ENCODE measurements around the gene ABRACL. TPM values are rescaled to one million over a fixed set of nuclear protein-coding genes. Genes with fewer than 3 reads are reported as not detected.
A peak's percentile ranks its signal among the peaks of the same experiment; 100 is the strongest.

Gene ABRACL
- total and polyA plus RNA-seq, 11 donors: 3.2 to 26.3 (median 8.1) TPM

DNA sequence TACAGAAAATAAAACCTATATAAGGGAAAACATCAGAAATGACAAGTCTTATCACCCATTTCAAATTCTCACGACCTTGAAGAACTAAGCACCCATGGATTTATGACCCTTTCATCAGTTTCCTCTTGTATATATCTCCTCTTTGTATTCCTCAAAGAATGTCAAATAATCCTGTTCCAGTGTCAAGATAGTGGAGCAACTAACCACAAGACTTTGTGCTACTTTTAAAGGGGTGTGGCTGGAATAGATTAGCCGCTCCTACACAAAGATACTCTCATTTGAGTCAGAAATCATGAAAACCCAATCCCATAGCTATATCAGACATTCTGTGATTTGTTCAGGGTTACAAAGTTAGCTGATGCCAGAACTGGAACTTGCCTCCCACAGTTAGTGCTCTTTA lies 47.1 kb upstream of the ABRACL start:
- no peak for DNase-seq
- no peaks in the 10 kb centered on the region for H3K36me3 ChIP-seq
- TF ChIP-seq, protein P1, sequence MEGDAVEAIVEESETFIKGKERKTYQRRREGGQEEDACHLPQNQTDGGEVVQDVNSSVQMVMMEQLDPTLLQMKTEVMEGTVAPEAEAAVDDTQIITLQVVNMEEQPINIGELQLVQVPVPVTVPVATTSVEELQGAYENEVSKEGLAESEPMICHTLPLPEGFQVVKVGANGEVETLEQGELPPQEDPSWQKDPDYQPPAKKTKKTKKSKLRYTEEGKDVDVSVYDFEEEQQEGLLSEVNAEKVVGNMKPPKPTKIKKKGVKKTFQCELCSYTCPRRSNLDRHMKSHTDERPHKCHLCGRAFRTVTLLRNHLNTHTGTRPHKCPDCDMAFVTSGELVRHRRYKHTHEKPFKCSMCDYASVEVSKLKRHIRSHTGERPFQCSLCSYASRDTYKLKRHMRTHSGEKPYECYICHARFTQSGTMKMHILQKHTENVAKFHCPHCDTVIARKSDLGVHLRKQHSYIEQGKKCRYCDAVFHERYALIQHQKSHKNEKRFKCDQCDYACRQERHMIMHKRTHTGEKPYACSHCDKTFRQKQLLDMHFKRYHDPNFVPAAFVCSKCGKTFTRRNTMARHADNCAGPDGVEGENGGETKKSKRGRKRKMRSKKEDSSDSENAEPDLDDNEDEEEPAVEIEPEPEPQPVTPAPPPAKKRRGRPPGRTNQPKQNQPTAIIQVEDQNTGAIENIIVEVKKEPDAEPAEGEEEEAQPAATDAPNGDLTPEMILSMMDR (IDR thresholded peaks at IDR 0.05): no peak
- no peak for TF ChIP-seq POLR2A (IDR thresholded peaks at IDR 0.05)
- ATAC-seq: no peak
- H3K4me1 ChIP-seq: peaks cover 0 to 68% (median 32%) of the 10 kb centered on the region in 12 donors
- H3K9me3 ChIP-seq: no peaks in the 10 kb centered on the region
- H3K4me3 ChIP-seq: no peak overlapping the region
- no peaks in the 10 kb centered on the region for H3K27me3 ChIP-seq
- WGBS, 4 donors: 63 to 74% (median 67%) methylated on average over 2 of the region's 2 CpGs
- intact Hi-C loops (cut with DNase I): loop anchor here in 4 of 10 donors (5.0 to 10.0 kb wide), 2 partner anchors 34 to 67 kb away; no protein-coding TSS in a partner anchor
- no peak overlapping the region for H3K27ac ChIP-seq

DNA sequence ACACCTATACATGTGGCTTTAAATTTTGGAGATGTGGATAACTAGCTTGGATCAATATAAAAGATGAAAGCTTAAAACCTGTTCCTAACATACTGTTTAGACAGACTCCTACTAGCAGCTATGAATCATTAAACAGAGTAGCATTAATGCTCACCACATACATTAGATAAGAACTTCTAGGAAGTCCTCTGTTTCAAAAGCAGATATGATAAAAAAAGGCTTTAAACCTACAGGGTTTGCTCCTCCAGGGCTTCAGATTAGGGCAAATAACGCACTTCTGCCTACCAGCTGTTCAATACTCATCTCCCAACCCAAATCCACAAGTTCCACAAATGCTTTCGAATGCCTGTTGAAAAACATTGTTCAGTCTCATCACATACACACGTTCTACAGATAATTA lies 42.0 kb upstream of the ABRACL start:
- Histone ChIP-seq H3K4me3 (peak overlapping the region; percentile 80 to 99 (median 90)), H3K9me3 (no peaks in the 10 kb centered on the region), H3K27me3 (no peaks in the 10 kb centered on the region), H3K4me1 (peaks cover 0 to 54% (median 34%) of the 10 kb centered on the region in 12 donors), H3K36me3 (no peaks in the 10 kb centered on the region), H3K27ac (peak overlapping the region in 9 of 12 donors; percentile 80 to 96 (median 93))
- ATAC-seq: no peak
- WGBS, 4 donors: 4 to 9% (median 6%) methylated on average over 3 of the region's 3 CpGs
- TF ChIP-seq, protein P1 (IDR thresholded peaks at IDR 0.05): no peak
- no peak for TF ChIP-seq POLR2A (IDR thresholded peaks at IDR 0.05)
- no peak for DNase-seq
- intact Hi-C loops (cut with DNase I): loop anchor here in 5 of 10 donors (5.0 to 10.0 kb wide), 4 partner anchors 39 to 169 kb away; partner anchors contain the start of gene HECA (in 1 of the 5)

DNA sequence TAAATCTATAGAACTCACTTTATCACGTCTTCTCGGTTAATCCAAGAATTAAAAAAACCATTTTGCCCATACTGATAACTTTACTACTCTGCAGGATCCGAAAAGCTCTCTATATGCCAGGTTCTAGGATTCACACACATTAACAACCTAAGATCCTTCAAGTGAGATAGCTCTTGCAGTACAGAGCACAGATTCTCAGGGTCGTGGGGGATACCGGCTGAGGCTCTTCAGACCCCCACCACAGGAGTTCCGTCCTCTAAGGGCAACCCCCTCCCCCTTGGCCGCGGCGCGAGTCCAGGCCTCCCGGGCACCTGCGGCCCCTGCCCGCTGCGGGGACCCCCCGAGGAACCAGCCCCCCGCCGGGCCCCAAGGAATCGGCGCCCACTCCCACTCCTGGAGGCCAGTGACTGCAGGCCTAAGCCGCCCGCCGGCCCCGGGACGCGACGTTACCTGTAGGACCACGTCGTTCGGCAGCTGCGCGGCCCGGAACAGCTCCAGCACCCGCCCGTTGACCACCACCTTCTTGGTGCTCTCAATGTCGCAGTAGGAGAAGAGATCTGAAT lies 41.4 kb upstream of the ABRACL start:
- Histone ChIP-seq H3K4me1 (peaks cover 0 to 49% (median 28%) of the 10 kb centered on the region in 12 donors), H3K9me3 (no peaks in the 10 kb centered on the region), H3K4me3 (peak overlapping the region; percentile 80 to 99 (median 90)), H3K27ac (peak overlapping the region; percentile 80 to 96 (median 92)), H3K36me3 (no peaks in the 10 kb centered on the region), H3K27me3 (no peaks in the 10 kb centered on the region)
- ATAC-seq (peak in 3 of 4 donors; percentile 5 to 34 (median 28)), DNase-seq (peak in 4 of 5 donors; percentile 27 to 67 (median 40))
- TF ChIP-seq, protein P1 (IDR thresholded peaks at IDR 0.05): no peak
- no peak for TF ChIP-seq POLR2A (IDR thresholded peaks at IDR 0.05)
- intact Hi-C loops (cut with DNase I): loop anchor here in 5 of 10 donors (5.0 to 10.0 kb wide), 4 partner anchors 40 to 170 kb away; partner anchors contain the start of gene HECA (in 1 of the 5)
- 0 to 1% (median 1%) methylated on average over 12 to 35 of the region's 35 CpGs for WGBS, 4 donors

DNA sequence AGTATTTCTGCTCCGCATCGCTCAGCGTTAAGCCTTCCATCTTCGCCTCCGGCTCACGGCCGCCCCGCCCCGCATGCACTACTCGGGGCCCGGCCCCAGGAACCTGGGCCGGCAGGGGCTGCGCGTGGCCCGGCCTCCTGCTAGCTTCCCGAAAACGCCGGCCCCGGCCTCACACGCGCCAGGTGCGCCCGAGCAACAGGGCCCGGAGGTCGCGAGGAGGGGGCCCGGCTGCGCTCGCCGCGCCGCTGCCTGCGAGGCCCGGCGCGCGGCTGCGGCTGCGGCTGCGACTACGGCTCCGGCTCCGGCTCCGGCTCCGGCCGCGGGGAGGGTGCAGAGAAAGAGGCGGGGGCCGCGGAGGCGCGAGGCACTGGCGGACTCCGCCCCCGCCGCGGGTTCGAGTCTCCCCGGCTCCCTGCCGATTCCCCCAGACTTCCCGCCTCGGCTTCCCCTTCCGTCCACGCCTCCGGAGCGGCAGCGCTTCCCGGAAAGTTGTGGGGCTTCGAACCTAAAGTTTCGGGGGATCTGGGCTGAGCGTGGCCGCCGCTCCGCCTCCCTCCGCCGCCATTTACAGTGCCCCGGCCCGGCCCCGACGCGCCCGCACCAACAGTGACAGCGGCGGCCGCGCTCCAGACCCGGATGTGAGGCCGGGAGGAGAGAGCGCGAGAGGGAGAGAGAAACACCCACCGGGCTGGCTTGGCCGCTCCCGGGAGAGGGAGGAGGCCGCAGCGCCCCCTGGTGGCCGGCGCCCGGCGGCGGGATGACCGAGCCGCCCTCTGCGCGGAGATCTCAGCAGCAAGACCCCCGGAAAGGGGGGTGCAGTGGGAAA lies 40.7 kb upstream of the ABRACL start, which contains the start of gene REPS1:
REPS1 (minus strand) TSS at position 611 of the 826 bp plus-strand sequence; CDS start at position 40, 571 bp downstream.
- intact Hi-C loops (cut with DNase I): loop anchor here in 8 of 10 donors (1.0 to 10.0 kb wide), 9 partner anchors 41 to 173 kb away; partner anchors contain the start of gene HECA (in 1 of the 8)
- DNase-seq (peak; percentile 92 to 95 (median 94)), ATAC-seq (peak; percentile 95 to 98 (median 98))
- Histone ChIP-seq H3K4me3 (peak within 1 kb of the TSS; percentile 80 to 99 (median 90)), H3K4me1 (peaks cover 0 to 42% (median 23%) of the 10 kb centered on the region in 12 donors), H3K36me3 (no peaks in the 10 kb centered on the region), H3K9me3 (no peaks in the 10 kb centered on the region), H3K27ac (peak within 1 kb of the TSS; percentile 80 to 96 (median 92)), H3K27me3 (no peaks in the 10 kb centered on the region)
- TF ChIP-seq, protein P1 (IDR thresholded peaks at IDR 0.05): peak; percentile 98 to 100 (median 99)
- TF ChIP-seq POLR2A (IDR thresholded peaks at IDR 0.05): peak in 1 of 2 donors; percentile 62
- 0 to 1% (median 0%) methylated on average over 28 to 105 of the region's 105 CpGs for WGBS, 4 donors
